Activated CD8-positive, alpha-beta T cell treated with anti-CD3 and anti-CD28 coated beads for 36 hours (primary cell): ENCODE results near the gene FAM107A. TPM values are rescaled to one million over a fixed set of nuclear protein-coding genes. Genes with fewer than 3 reads are reported as not detected.

Experiments
- ATAC-seq: fragments of 200-7000 bp; cut with Tn5 transposase; one replicate; pipeline ENCODE4 v1.10.0; 2021; ENCODE audit warnings: mild to moderate bottlenecking, moderate library complexity
- CTCF ChIA-PET: fragments of 350-600 bp; sonication (Branson Sonifier 250); formaldehyde crosslinking; loops from one replicate; lab custom pipeline; 2021; ENCODE audit warnings: antibody characterized with exemption; lab: Charles Lee
- POLR2A ChIA-PET: fragments of 350-600 bp; sonication (Branson Sonifier 250); formaldehyde crosslinking; loops from one replicate; lab custom pipeline; 2021; ENCODE audit warnings: antibody characterized with exemption; lab: Charles Lee
- DNase-seq: peaks from one replicate; pipeline ENCODE4 v3.0.0-alpha.2; 2020
- H3K27ac Mint-ChIP-seq: one replicate; pipeline ENCODE4 v1.8.0; 2021; ENCODE audit warnings: mild to moderate bottlenecking, mixed read lengths
- H3K27me3 Mint-ChIP-seq: one replicate; pipeline ENCODE4 v1.8.0; 2021; ENCODE audit warnings: mixed read lengths
- H3K36me3 Mint-ChIP-seq: one replicate; pipeline ENCODE4 v1.8.0; 2021; ENCODE audit warnings: low read depth, mixed read lengths
- H3K4me1 Mint-ChIP-seq: one replicate; pipeline ENCODE4 v1.8.0; 2021; ENCODE audit warnings: low read depth, mixed read lengths
- H3K4me3 Mint-ChIP-seq: one replicate; pipeline ENCODE4 v1.8.0; 2021; ENCODE audit warnings: mild to moderate bottlenecking, moderate library complexity, mixed read lengths
- H3K9me3 Mint-ChIP-seq: one replicate; pipeline ENCODE4 v1.8.0; 2021; ENCODE audit warnings: mixed read lengths
- intact Hi-C: fragments of 100-400 bp; cut with micrococcal nuclease; formaldehyde crosslinking; loops from one replicate; pipeline ENCODE4 v1.10.0; 2022
- total RNA-seq, 2 experiments: library from RNA; stranded (reverse); gene quantifications; one replicate each; pipeline ENCODE4 v1.2.3, GENCODE V29; 2021
- TF ChIP-seq, protein P1 (sequence below): fragments of 200-600 bp; IDR thresholded peaks from one replicate; pipeline ENCODE4 v1.8.0; 2022; ENCODE audit warnings: antibody characterized with exemption, mild to moderate bottlenecking

The FAM107A gene
- total RNA-seq, 2 experiments from 2014 or later: not detected

DNA sequence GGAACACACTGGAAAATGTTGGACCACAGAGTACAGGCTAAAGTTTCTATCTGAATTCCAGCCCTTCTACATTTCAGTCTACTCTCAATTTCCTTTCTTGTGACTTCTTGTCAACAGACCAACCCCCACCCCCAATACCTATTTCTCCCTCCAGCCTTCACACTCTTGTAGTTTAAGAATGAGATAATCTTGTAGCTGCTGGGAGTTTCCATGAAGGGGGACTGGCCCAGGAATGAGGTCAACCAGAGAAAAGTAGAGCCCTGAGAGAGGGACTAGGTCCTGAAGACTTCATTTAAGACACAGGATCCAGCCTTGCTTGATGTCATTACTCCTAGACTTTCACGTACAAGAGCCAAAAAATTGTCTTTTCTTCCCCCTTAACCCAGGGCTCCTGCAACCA lies 29.5 kb upstream of the FAM107A start:
- POLR2A ChIA-PET: no interaction called here
- ATAC-seq: no peak
- CTCF ChIA-PET: interaction anchor here (2.2 kb wide), 1 partner anchor 24 kb away, joined by 10 read pairs; no protein-coding TSS in a partner anchor
- TF ChIP-seq, protein P1, sequence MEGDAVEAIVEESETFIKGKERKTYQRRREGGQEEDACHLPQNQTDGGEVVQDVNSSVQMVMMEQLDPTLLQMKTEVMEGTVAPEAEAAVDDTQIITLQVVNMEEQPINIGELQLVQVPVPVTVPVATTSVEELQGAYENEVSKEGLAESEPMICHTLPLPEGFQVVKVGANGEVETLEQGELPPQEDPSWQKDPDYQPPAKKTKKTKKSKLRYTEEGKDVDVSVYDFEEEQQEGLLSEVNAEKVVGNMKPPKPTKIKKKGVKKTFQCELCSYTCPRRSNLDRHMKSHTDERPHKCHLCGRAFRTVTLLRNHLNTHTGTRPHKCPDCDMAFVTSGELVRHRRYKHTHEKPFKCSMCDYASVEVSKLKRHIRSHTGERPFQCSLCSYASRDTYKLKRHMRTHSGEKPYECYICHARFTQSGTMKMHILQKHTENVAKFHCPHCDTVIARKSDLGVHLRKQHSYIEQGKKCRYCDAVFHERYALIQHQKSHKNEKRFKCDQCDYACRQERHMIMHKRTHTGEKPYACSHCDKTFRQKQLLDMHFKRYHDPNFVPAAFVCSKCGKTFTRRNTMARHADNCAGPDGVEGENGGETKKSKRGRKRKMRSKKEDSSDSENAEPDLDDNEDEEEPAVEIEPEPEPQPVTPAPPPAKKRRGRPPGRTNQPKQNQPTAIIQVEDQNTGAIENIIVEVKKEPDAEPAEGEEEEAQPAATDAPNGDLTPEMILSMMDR: no peak
- H3K9me3 Mint-ChIP-seq: no peaks in the 10 kb centered on the region
- no peak overlapping the region for H3K4me3 Mint-ChIP-seq
- no peaks in the 10 kb centered on the region for H3K36me3 Mint-ChIP-seq
- H3K27me3 Mint-ChIP-seq: peaks cover 12% of the 10 kb centered on the region
- no peak for DNase-seq
- intact Hi-C loops: no loop called here
- no peak overlapping the region for H3K27ac Mint-ChIP-seq
- no peaks in the 10 kb centered on the region for H3K4me1 Mint-ChIP-seq

DNA sequence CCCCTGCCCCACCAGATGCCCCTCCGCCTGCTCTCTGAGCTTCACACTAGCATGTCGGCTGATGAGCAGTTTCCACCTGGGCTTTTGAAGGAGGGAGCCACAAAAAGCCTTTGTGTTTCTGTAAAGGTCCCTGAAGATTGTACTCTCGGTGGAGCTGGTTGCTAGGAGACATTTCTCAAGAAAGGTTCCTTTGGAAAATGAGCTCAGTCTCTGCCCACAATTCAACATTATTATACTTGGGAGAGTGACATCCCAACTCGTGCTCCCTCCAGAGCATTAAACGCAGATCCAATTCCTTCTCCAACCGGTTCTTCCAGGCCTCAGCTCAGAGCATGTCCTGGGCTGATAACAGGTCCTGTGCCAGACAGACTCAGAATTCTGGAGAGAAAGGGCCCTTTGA lies 26.8 kb upstream of the FAM107A start:
- Mint-ChIP-seq H3K27me3 (peaks cover 17% of the 10 kb centered on the region), H3K4me3 (no peak overlapping the region), H3K4me1 (no peaks in the 10 kb centered on the region), H3K9me3 (no peaks in the 10 kb centered on the region), H3K36me3 (no peaks in the 10 kb centered on the region), H3K27ac (no peak overlapping the region)
- ChIA-PET CTCF (interaction anchor here (0.8 to 1.0 kb wide), 2 partner anchors 26 to 35 kb away, joined by 3 to 4 read pairs; no protein-coding TSS in a partner anchor), POLR2A (no interaction called here)
- ATAC-seq (no peak), DNase-seq (no peak)
- TF ChIP-seq, protein P1: no peak
- intact Hi-C loops: no loop called here

GRCh38 chr3:58603606-58604005 lies 26.4 kb upstream of the FAM107A start:
- Mint-ChIP-seq H3K4me3 (no peak overlapping the region), H3K36me3 (no peaks in the 10 kb centered on the region), H3K27ac (no peak overlapping the region), H3K27me3 (peaks cover 17% of the 10 kb centered on the region), H3K9me3 (no peaks in the 10 kb centered on the region), H3K4me1 (no peaks in the 10 kb centered on the region)
- CTCF ChIA-PET: interaction anchor here (0.8 to 1.0 kb wide), 2 partner anchors 27 to 35 kb away, joined by 3 to 4 read pairs; no protein-coding TSS in a partner anchor
- POLR2A ChIA-PET: no interaction called here
- ATAC-seq: no peak
- intact Hi-C loops: no loop called here
- DNase-seq: no peak
- TF ChIP-seq, protein P1: no peak

DNA sequence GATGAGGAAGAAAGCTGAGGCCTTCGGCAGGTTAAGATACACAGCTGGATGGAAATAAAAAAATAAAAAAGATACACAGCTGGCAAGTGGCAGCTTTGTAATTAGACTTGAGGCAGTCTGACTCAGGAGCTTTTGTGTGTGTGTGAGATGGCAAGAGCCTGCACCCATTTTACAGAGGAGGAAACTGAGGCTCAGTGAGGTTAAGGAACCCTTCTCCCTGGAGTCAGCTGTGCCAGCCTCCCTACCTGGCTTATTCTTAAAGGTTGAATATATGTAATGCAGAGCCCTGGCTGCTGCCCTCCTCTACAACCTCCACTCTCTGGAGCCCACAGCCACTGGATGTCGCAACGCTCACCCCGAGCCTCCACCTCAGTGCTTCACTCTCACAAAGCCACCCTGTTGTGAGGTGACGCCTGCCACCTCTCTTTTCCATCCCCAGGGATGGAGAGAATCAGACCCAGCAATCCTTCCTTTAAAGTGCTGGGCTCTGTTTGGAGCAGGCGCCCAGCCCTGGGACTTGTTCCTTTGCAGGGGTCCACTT lies 20.6 kb upstream of the FAM107A start:
- peaks cover 11% of the 10 kb centered on the region for H3K27me3 Mint-ChIP-seq
- intact Hi-C loops: no loop called here
- DNase-seq (no peak), ATAC-seq (no peak)
- H3K27ac Mint-ChIP-seq: no peak overlapping the region
- ChIA-PET POLR2A (no interaction called here), CTCF (interaction anchor here (1.0 to 1.6 kb wide), 4 partner anchors 13 to 41 kb away, joined by 3 to 6 read pairs (median 4); no protein-coding TSS in a partner anchor)
- H3K9me3 Mint-ChIP-seq: no peaks in the 10 kb centered on the region
- TF ChIP-seq, protein P1: no peak
- no peak overlapping the region for H3K4me3 Mint-ChIP-seq
- no peaks in the 10 kb centered on the region for H3K36me3 Mint-ChIP-seq
- H3K4me1 Mint-ChIP-seq: no peaks in the 10 kb centered on the region

- CTCF ChIA-PET: interaction anchor here (1.3 to 1.6 kb wide), 3 partner anchors 12 to 41 kb away, joined by 4 to 6 read pairs (median 4); no protein-coding TSS in a partner anchor
- peaks cover 7% of the 10 kb centered on the region for H3K27me3 Mint-ChIP-seq
These were observed 19.8 kb upstream of the FAM107A start for GRCh38 chr3:58596834-58597518.

More at GRCh38 chr3:58596834-58597518, 19.8 kb upstream of the FAM107A start:
- H3K4me3 Mint-ChIP-seq: no peak overlapping the region
- POLR2A ChIA-PET: no interaction called here
- H3K36me3 Mint-ChIP-seq: no peaks in the 10 kb centered on the region
- no peak overlapping the region for H3K27ac Mint-ChIP-seq
- ATAC-seq (no peak), DNase-seq (no peak)
- H3K9me3 Mint-ChIP-seq: no peaks in the 10 kb centered on the region
- no peaks in the 10 kb centered on the region for H3K4me1 Mint-ChIP-seq
- intact Hi-C loops: no loop called here
- TF ChIP-seq, protein P1: no peak
